Gastroesophageal sphincter (tissue), 4 donors: ENCODE data around the gene TSPAN11. TPM values are rescaled to one million over a fixed set of nuclear protein-coding genes. Genes with fewer than 3 reads are reported as not detected.

Experiments
- ATAC-seq: fragments of 150-250 bp; one replicate; pipeline ENCODE4 v1.9.1; 2016; ENCODE audit warnings: mild to moderate bottlenecking, moderate library complexity
- H3K27ac ChIP-seq, 4 donors: fragments of 200-600 bp; sonication (generic) in 3 of 4; 1 replicate in 3 of 4; 2 replicates in 1 of 4; pipeline ENCODE4 v1.5.1; 2016 to 2019
- H3K27me3 ChIP-seq: fragments of 200-600 bp; sonication (generic); one replicate; pipeline ENCODE4 v1.5.1; 2019
- H3K36me3 ChIP-seq, 2 donors: fragments of 200-600 bp; sonication (generic); one replicate each; pipeline ENCODE4 v1.5.1; 2019; ENCODE audit warnings: control low read depth in 1 of 2
- H3K4me1 ChIP-seq, 3 donors: fragments of 200-600 bp; sonication (generic); 1 replicate in 2 of 3; 2 replicates in 1 of 3; pipeline ENCODE4 v1.5.1; 2016 to 2019; ENCODE audit warnings: control low read depth in 2 of 3
- H3K4me3 ChIP-seq, 2 donors: fragments of 200-600 bp; sonication (generic); one replicate each; pipeline ENCODE4 v1.5.1; 2019; ENCODE audit warnings: mild to moderate bottlenecking in 1 of 2, moderate library complexity in 1 of 2
- H3K9me3 ChIP-seq, 3 donors: fragments of 200-600 bp; sonication (generic); one replicate each; pipeline ENCODE4 v1.5.1; 2017 to 2019; ENCODE audit warnings: control low read depth in 2 of 3
- CTCF ChIP-seq, 4 experiments: fragments of 200-600 bp in 2 of 4; fragments of 450-650 bp in 2 of 4; sonication (generic) in 1 of 4; IDR thresholded peaks; one replicate each; pipeline ENCODE4 v1.5.1; 2017 to 2019; ENCODE audit warnings: antibody characterized with exemption in 4 of 4, mild to moderate bottlenecking in 2 of 4, moderate library complexity in 2 of 4
- EP300 ChIP-seq: sonication (generic); formaldehyde crosslinking; IDR thresholded peaks from one replicate; pipeline ENCODE4 v1.6.1; 2017; ENCODE audit warnings: antibody characterized with exemption, mild to moderate bottlenecking
- POLR2A ChIP-seq, 2 donors: fragments of 450-650 bp; IDR thresholded peaks; one replicate each; pipeline ENCODE4 v1.6.1; 2017; ENCODE audit warnings: antibody characterized with exemption in 2 of 2, mild to moderate bottlenecking in 2 of 2, moderate library complexity in 1 of 2
- POLR2AphosphoS5 ChIP-seq: sonication (generic); formaldehyde crosslinking; IDR thresholded peaks from one replicate; pipeline ENCODE4 v1.6.1; 2017; ENCODE audit warnings: antibody characterized with exemption
- WGBS, 2 donors: methylation state at CpG; one replicate each; pipeline ENCODE4 v1.1.5; 2018; ENCODE audit warnings: low coverage in 1 of 2; 5-methylcytosine and 5-hydroxymethylcytosine counted together
- total RNA-seq, 4 donors: library from RNA; depleted of rRNA; stranded (reverse); fragments of >200 nt; gene quantifications; one replicate each; pipeline ENCODE4 v1.1.0, GENCODE V29; 2016

Gene TSPAN11
- total RNA-seq, 4 donors from 2014 or later: 4.8 to 15.9 (median 6.5) TPM

- H3K9me3 ChIP-seq: no peaks in the 10 kb centered on the region
- no peaks in the 10 kb centered on the region for H3K36me3 ChIP-seq
- ATAC-seq: no peak
- H3K4me1 ChIP-seq: no peaks in the 10 kb centered on the region
- TF ChIP-seq CTCF (IDR thresholded peaks at IDR 0.05) (no peak), POLR2A (IDR thresholded peaks at IDR 0.05) (no peak), POLR2AphosphoS5 (no peak), EP300 (no peak)
- H3K27me3 ChIP-seq: peaks cover 16% of the 10 kb centered on the region
- 92 to 93% methylated on average over 2 of the region's 2 CpGs for WGBS, 2 donors
- H3K27ac ChIP-seq: no peak overlapping the region
- H3K4me3 ChIP-seq: no peak overlapping the region
Observed at GRCh38 chr12:30962047-30962446, 35.5 kb downstream of the TSPAN11 start.

GRCh38 chr12:30963709-30964564 is 37.4 kb downstream of the TSPAN11 start:
- Histone ChIP-seq H3K36me3 (no peaks in the 10 kb centered on the region), H3K27ac (no peak overlapping the region), H3K27me3 (peaks cover 15% of the 10 kb centered on the region), H3K4me3 (no peak overlapping the region), H3K9me3 (no peaks in the 10 kb centered on the region), H3K4me1 (no peaks in the 10 kb centered on the region)
- TF ChIP-seq EP300: no peak
- no peak for TF ChIP-seq POLR2AphosphoS5
- TF ChIP-seq POLR2A (IDR thresholded peaks at IDR 0.05): no peak
- TF ChIP-seq CTCF (IDR thresholded peaks at IDR 0.05): no peak
- ATAC-seq: no peak
- 71% methylated on average over 1 to 4 of the region's 21 CpGs for WGBS, 2 donors

DNA sequence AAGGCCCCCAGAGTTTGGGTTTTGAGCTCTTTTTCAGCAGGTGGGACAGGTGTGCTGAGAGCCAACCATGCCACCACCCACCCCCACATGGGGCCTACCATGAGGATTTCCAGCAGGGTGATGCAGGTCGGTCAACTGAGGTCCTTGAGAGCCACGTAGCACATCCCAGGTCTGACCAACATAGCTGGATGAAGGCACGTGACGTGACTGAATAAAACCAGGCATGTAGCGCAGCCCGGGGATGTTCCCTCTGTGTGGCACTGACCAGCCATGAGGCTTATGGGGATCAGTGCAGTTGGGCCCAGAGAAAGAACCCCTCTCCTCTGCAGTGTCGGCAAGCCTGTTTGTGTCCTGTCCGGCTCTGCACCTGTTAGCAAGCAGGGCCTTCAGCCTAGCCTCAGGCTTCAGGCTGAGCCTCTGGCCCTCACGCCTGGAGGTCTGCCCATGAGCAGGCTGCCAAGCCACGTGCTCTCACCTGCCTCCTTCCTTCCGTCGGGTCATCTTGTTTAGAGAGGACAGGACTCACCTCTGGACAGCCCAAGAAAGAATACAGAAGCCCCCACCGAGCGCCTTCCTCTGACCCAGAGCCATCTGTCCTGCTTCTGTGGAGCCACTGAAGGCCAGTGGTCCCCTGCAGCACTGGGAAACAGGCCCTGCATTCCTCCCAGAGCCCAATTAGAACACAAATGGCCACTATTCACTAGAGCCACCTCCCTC is 38.5 kb downstream of the TSPAN11 start:
- WGBS, 2 donors: 90 to 94% methylated on average over 2 to 6 of the region's 14 CpGs
- H3K27me3 ChIP-seq: peaks cover 11% of the 10 kb centered on the region

GRCh38 chr12:30965613-30965985 is 39.1 kb downstream of the TSPAN11 start:
- H3K4me1 ChIP-seq: peaks cover 0 to 6% (median 0%) of the 10 kb centered on the region in 3 donors
- no peak overlapping the region for H3K27ac ChIP-seq
- no peak overlapping the region for H3K4me3 ChIP-seq
- TF ChIP-seq EP300 (no peak), POLR2A (IDR thresholded peaks at IDR 0.05) (no peak), POLR2AphosphoS5 (no peak), CTCF (IDR thresholded peaks at IDR 0.05) (no peak)
- H3K36me3 ChIP-seq: no peaks in the 10 kb centered on the region
- peaks cover 11% of the 10 kb centered on the region for H3K27me3 ChIP-seq
- WGBS, 2 donors: 87 to 90% methylated on average over 3 to 7 of the region's 11 CpGs
- no peaks in the 10 kb centered on the region for H3K9me3 ChIP-seq
- no peak for ATAC-seq

More for the DNA sequence above, 38.5 kb downstream of the TSPAN11 start:
- Histone ChIP-seq H3K27ac (no peak overlapping the region), H3K4me1 (peaks cover 0 to under 1% (median 0%) of the 10 kb centered on the region in 3 donors), H3K36me3 (no peaks in the 10 kb centered on the region), H3K4me3 (no peak overlapping the region), H3K9me3 (no peaks in the 10 kb centered on the region)
- no peak for ATAC-seq
- TF ChIP-seq CTCF (IDR thresholded peaks at IDR 0.05) (no peak), EP300 (no peak), POLR2A (IDR thresholded peaks at IDR 0.05) (no peak), POLR2AphosphoS5 (no peak)
